GM23248 (cell line): Measurements from ENCODE around the gene TNFRSF1A. TPM values are rescaled to one million over a fixed set of nuclear protein-coding genes. Genes with fewer than 3 reads are reported as not detected.

Source experiments
- DNase-seq: peaks from one replicate; pipeline ENCODE4 v3.0.0-alpha.2; 2015
- H2AFZ ChIP-seq: fragments of 200-600 bp; sonication (generic); 2 replicates; pipeline ENCODE4 v1.6.1; 2016; ENCODE audit warnings: antibody characterized with exemption
- H3F3A ChIP-seq: fragments of 200-600 bp; sonication (generic); 2 replicates; pipeline ENCODE4 v1.6.1; 2016; ENCODE audit warnings: mild to moderate bottlenecking, antibody characterized with exemption, mixed run types; ENCODE audit not compliant: insufficient read depth
- H3K27ac ChIP-seq: fragments of 200-600 bp; sonication (generic); 2 replicates; pipeline ENCODE4 v1.5.1; 2016; ENCODE audit warnings: mild to moderate bottlenecking
- H3K27me3 ChIP-seq: fragments of 200-600 bp; sonication (generic); replicated peaks from 2 replicates; pipeline ENCODE4 v1.6.1; 2016; ENCODE audit warnings: mild to moderate bottlenecking; ENCODE audit not compliant: insufficient read depth
- H3K36me3 ChIP-seq: fragments of 200-600 bp; sonication (generic); 2 replicates; pipeline ENCODE4 v1.6.1; 2016; ENCODE audit warnings: low read depth, mild to moderate bottlenecking
- H3K4me1 ChIP-seq: fragments of 200-600 bp; sonication (generic); 2 replicates; pipeline ENCODE4 v1.6.1; 2016; ENCODE audit warnings: mild to moderate bottlenecking; ENCODE audit not compliant: insufficient read depth
- H3K4me2 ChIP-seq: fragments of 200-600 bp; sonication (generic); one replicate; pipeline ENCODE4 v1.6.1; 2016; ENCODE audit warnings: mild to moderate bottlenecking; ENCODE audit not compliant: unreplicated experiment
- H3K4me3 ChIP-seq: fragments of 200-600 bp; sonication (generic); 2 replicates; pipeline ENCODE4 v1.5.1; 2016; ENCODE audit warnings: mild to moderate bottlenecking
- H3K79me2 ChIP-seq: fragments of 200-600 bp; sonication (generic); 2 replicates; pipeline ENCODE4 v1.6.1; 2016; ENCODE audit warnings: mild to moderate bottlenecking; ENCODE audit not compliant: insufficient read depth
- H3K9ac ChIP-seq: fragments of 200-600 bp; sonication (generic); 2 replicates; pipeline ENCODE4 v1.6.1; 2016; ENCODE audit warnings: mild to moderate bottlenecking
- H3K9me2 ChIP-seq: fragments of 200-600 bp; sonication (generic); 2 replicates; pipeline ENCODE4 v1.6.1; 2016; ENCODE audit warnings: mixed run types, mild to moderate bottlenecking, moderate library complexity; ENCODE audit not compliant: insufficient read depth
- H3K9me3 ChIP-seq: fragments of 200-600 bp; sonication (generic); one replicate; pipeline ENCODE4 v1.6.1; 2017; ENCODE audit warnings: low read depth
- H4K20me1 ChIP-seq: fragments of 200-600 bp; sonication (generic); 2 replicates; pipeline ENCODE4 v1.6.0; 2016; ENCODE audit not compliant: insufficient read depth
- EZH2 ChIP-seq: fragments of 200-600 bp; sonication (generic); IDR thresholded peaks from 2 replicates; pipeline ENCODE4 v1.6.1; 2018; ENCODE audit warnings: antibody characterized with exemption, mild to moderate bottlenecking; ENCODE audit not compliant: insufficient read depth, poor library complexity, severe bottlenecking
- EZH2phosphoT487 ChIP-seq: fragments of 200-600 bp; sonication (generic); IDR thresholded peaks from 2 replicates; pipeline ENCODE4 v1.6.1; 2018; ENCODE audit warnings: antibody characterized with exemption, moderate library complexity, mild to moderate bottlenecking, low read depth; ENCODE audit not compliant: insufficient read depth
- WGBS, 2 experiments: methylation state at CpG; one replicate each; pipeline ENCODE4 v1.1.6; 2015 to 2017; ENCODE audit warnings: low lambda C conversion rate in 2 of 2, low coverage in 1 of 2; ENCODE audit errors: missing lambda C conversion rate in 2 of 2; 5-methylcytosine and 5-hydroxymethylcytosine counted together
- in situ Hi-C: fragments of 300-500 bp; cut with MboI; formaldehyde crosslinking; loops from 2 replicates; pipeline ENCODE4 v1.15.0; 2020
- polyA plus RNA-seq: library from polyadenylated mRNA; unstranded; fragments of >200 nt; fragmentation: Nextera tagmentation; extraction: Ambion mirVana; gene quantifications from 2 replicates; pipeline ENCODE4 v1.2.1, GENCODE V29; 2016
- total RNA-seq: library from RNA; depleted of rRNA; stranded (reverse); fragments of >200 nt; shearing (Covaris generic); gene quantifications from 2 replicates; pipeline ENCODE4 v1.2.3, GENCODE V29; 2014

Gene TNFRSF1A
- total and polyA plus RNA-seq, 2 experiments from 2014 or later, result 183 to 343 TPM

DNA sequence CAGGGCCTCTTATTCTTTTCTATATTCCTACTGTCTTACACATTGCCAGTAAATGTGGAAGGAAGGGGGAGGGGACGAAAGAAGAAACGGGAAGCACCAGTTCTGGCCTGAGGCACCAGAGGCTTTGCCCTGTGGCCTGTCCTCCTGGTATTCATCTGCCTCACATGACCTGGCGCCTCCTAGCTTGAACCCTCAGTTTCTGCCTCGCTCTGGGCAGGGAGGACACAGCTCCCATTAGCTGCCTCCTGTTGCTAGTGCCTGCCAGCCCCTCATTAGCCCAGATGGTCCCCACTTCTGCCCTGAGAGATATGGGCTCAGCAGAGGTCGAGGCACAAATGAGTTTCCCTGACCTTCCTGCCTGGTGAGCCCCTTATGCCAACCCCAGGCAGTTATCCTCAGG, 34.3 kb downstream of the TNFRSF1A start:
- 54 to 65% methylated on average over 5 of the region's 5 CpGs for WGBS, 2 experiments

DNA sequence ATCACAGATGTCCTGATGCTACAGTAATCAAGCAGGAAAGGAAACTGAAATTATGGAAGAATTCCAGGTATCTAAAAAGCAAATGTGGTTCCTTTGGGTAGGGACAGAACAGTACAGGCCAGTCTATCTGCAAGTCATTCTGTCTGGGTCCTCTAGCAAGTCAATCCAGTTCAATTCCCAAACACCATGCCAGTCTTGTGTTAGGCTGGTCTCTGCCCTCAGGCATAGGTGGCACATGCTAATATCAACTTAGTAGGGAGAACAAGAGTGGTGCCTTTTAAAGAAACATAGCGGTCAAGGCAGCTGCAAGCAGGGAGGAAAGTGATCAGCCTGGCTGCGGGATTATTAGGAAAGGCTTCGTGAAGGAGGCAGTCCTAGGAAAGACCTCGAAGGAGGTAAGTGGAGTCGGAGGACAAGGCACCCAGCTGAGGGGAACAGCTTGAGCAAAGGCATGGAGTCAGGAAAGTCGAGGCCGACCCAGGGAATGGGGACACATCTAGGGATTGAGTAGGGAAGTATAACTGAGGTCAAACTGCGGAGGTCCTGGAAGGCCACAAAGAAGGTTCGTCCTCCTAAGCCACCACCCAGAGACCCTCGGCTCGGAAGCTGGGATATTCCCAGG, 35.2 kb downstream of the TNFRSF1A start:
- no peaks in the 10 kb centered on the region for H3K36me3 ChIP-seq
- H3K4me1 ChIP-seq, result no peaks in the 10 kb centered on the region
- no peak overlapping the region for H2AFZ ChIP-seq
- TF ChIP-seq EZH2 (no peak), EZH2phosphoT487 (no peak)
- H3K79me2 ChIP-seq, result no peaks in the 10 kb centered on the region
- 82 to 85% methylated on average over 11 of the region's 11 CpGs for WGBS, 2 experiments
- H3F3A ChIP-seq, result no peaks in the 10 kb centered on the region
- H4K20me1 ChIP-seq, result no peaks in the 10 kb centered on the region
- in situ Hi-C loops, result no loop called here
- H3K4me2 ChIP-seq, result no peak overlapping the region
- no peak overlapping the region for H3K27ac ChIP-seq
- no peaks in the 10 kb centered on the region for H3K9me2 ChIP-seq
- H3K4me3 ChIP-seq, result no peak overlapping the region
- no peak for DNase-seq
- no peak overlapping the region for H3K9ac ChIP-seq
- no peaks in the 10 kb centered on the region for H3K9me3 ChIP-seq
- H3K27me3 ChIP-seq, result peaks cover 4% of the 10 kb centered on the region; the same call in 1 of the 2 replicates

More for the DNA sequence above, 34.3 kb downstream of the TNFRSF1A start:
- Histone ChIP-seq H3K9ac (no peak overlapping the region), H3K4me3 (no peak overlapping the region), H4K20me1 (no peaks in the 10 kb centered on the region), H3K9me2 (no peaks in the 10 kb centered on the region), H3K4me2 (no peak overlapping the region), H3K79me2 (no peaks in the 10 kb centered on the region), H3K36me3 (no peaks in the 10 kb centered on the region), H3K27me3 (peaks cover 4% of the 10 kb centered on the region; the same call in 1 of the 2 replicates), H3K27ac (no peak overlapping the region), H3F3A (no peaks in the 10 kb centered on the region), H2AFZ (no peak overlapping the region), H3K9me3 (no peaks in the 10 kb centered on the region), H3K4me1 (no peaks in the 10 kb centered on the region)
- in situ Hi-C loops, result no loop called here
- DNase-seq, result no peak
- TF ChIP-seq EZH2phosphoT487 (no peak), EZH2 (no peak)

DNA sequence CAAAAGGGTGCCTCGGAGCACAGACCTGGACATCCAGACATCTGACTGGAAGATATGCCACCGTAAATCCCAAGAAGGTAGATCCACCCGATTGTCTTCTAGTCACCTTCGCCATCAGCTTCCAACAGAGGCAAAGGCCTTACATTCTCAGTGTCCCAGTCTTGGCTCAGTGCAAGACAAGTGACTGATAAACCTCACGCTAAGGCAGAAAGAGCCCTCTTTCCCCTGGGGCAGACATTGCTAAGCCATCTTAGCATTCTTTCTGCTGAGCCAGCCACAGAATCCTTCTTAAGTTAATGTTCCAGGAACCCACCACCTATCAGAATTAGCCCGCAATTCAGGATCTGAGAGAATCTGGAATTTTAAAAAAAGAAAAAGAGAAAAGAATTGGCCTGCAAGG, 35.7 kb downstream of the TNFRSF1A start:
- Histone ChIP-seq H3K4me2 (no peak overlapping the region), H3K27ac (no peak overlapping the region)

DNA sequence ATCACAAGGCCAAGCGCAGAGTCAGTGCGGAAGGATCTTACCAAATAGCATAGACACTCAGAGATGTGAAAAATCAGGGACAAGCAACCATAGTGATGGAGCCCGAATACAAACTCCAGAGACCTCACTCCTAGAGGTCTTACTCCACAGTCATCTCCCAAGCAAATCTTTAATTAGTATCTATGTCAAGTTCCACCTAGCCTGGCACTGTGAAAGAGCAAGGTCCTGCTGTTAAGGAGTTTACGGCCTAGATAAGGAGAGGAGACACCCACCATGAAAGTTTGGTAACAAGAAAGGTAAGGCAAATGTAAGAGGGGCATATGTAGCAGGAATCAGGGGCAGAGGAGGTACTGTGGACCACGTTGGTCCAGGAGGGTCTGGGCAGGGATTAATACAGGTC, 38.8 kb downstream of the TNFRSF1A start:
- Histone ChIP-seq H3K4me1 (peaks cover under 1% of the 10 kb centered on the region; the same call in 1 of the 2 replicates), H3K79me2 (no peaks in the 10 kb centered on the region), H3K4me3 (no peak overlapping the region), H3F3A (peaks cover 3% of the 10 kb centered on the region; the same call in 1 of the 2 replicates), H3K4me2 (no peak overlapping the region), H3K27me3 (no peaks in the 10 kb centered on the region), H3K27ac (no peak overlapping the region), H3K9me2 (no peaks in the 10 kb centered on the region), H3K36me3 (no peaks in the 10 kb centered on the region), H2AFZ (no peak overlapping the region), H3K9ac (no peak overlapping the region), H3K9me3 (no peaks in the 10 kb centered on the region), H4K20me1 (no peaks in the 10 kb centered on the region)
- WGBS, 2 experiments, result 89 to 93% methylated on average over 5 of the region's 5 CpGs
- TF ChIP-seq EZH2phosphoT487 (no peak), EZH2 (no peak)
- no peak for DNase-seq
- in situ Hi-C loops, result no loop called here

More for the DNA sequence above, 35.7 kb downstream of the TNFRSF1A start:
- Histone ChIP-seq H3K4me1 (no peaks in the 10 kb centered on the region), H4K20me1 (no peaks in the 10 kb centered on the region), H2AFZ (no peak overlapping the region), H3K36me3 (no peaks in the 10 kb centered on the region), H3K9me3 (no peaks in the 10 kb centered on the region), H3F3A (no peaks in the 10 kb centered on the region), H3K79me2 (no peaks in the 10 kb centered on the region), H3K9me2 (no peaks in the 10 kb centered on the region), H3K9ac (no peak overlapping the region), H3K4me3 (no peak overlapping the region), H3K27me3 (peaks cover 4% of the 10 kb centered on the region; the same call in 1 of the 2 replicates)
- 75 to 77% methylated on average over 6 of the region's 6 CpGs for WGBS, 2 experiments
- DNase-seq, result no peak
- no peak for TF ChIP-seq EZH2phosphoT487
- no peak for TF ChIP-seq EZH2
- in situ Hi-C loops, result no loop called here
